ENCODE data around the gene NECTIN4. TPM values are rescaled to one million over a fixed set of nuclear protein-coding genes. Genes with fewer than 3 reads are reported as not detected.
A peak's percentile ranks its signal among the peaks of the same experiment; 100 is the strongest.

Gene NECTIN4
- total and polyA plus RNA-seq, 2 of the 13 experiments (the other 11 are each of a cell fraction or from before 2014, with no cell fraction given), result 5.9 to 12.4 TPM

DNA sequence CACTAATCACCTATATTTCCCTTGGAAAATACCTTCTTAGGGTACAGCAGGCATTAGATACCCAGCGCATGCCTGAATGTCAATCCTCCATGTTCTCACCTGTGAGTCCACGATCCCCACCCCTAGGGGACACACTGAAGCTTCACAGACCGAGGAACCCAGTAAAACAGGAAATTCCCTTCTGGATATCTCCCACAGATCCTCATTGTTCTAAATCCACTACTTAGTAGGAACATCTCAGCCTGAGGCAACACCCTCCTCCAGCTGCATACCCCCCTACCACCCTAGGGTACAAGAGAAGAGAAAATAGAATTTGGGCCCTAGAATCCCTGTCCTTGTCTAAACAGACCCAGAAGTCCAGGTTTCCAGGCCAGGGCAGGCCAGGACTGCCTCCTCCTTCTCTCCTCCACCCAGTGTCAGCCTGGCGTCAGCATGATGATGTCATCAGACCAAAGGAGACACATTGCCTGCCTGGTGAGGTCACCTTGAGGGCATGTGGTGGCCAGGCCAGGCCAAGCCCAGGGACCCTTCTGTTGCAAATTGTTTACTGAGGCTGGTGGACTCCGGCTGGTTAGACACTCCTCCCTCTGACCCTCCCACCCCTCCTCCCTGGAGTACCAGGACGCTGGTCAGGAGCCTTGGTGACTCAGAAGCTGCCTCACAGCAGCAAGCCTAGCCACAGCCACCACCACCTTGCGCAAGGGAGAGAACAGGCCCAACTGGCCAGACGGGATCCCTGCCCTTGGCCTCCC is 6.2 kb downstream of the NECTIN4 start (continued):
- TF ChIP-seq SCMH1 (CRISPR knock-in tag; IDR thresholded peaks at IDR 0.05; ENCODE audit: borderline replicate concordance) (no peak), CREM (IDR thresholded peaks at IDR 0.05) (peak; percentile 51; the same call in 1 of the 2 replicates), CREM (CRISPR knock-in tag; IDR thresholded peaks at IDR 0.05) (no peak), NCOA1 (CRISPR knock-in tag; IDR thresholded peaks at IDR 0.05) (no peak), ZNF253 (CRISPR knock-in tag; IDR thresholded peaks at IDR 0.05; ENCODE audit: borderline replicate concordance) (no peak), HHEX (CRISPR knock-in tag; IDR thresholded peaks at IDR 0.05) (no peak), EEA1 (CRISPR knock-in tag; IDR thresholded peaks at IDR 0.05; ENCODE audit: borderline replicate concordance) (no peak), SNAI1 (CRISPR knock-in tag; IDR thresholded peaks at IDR 0.05; ENCODE audit: borderline replicate concordance) (no peak), ZNF160 (CRISPR knock-in tag; IDR thresholded peaks at IDR 0.05) (no peak), HNRNPUL1 (IDR thresholded peaks at IDR 0.05; ENCODE audit: low read depth, low read length) (no peak), HNF4A (CRISPR knock-in tag; IDR thresholded peaks at IDR 0.05) (peak; percentile 19; the same call in 1 of the 2 replicates), ZFP36 (IDR thresholded peaks at IDR 0.05; ENCODE audit: borderline replicate concordance, low read depth, low read length, partially characterized antibody) (no peak), AGO2 (optimal IDR thresholded peaks at IDR 0.05; ENCODE audit: low read depth, low read length) (no peak), PTBP1 (IDR thresholded peaks at IDR 0.05; ENCODE audit: low read depth, low read length, poor library complexity, severe bottlenecking) (no peak), PAWR (CRISPR knock-in tag; IDR thresholded peaks at IDR 0.05; ENCODE audit: borderline replicate concordance) (no peak), ARNTL (CRISPR knock-in tag; IDR thresholded peaks at IDR 0.05) (no peak), ZNF354B (CRISPR knock-in tag; IDR thresholded peaks at IDR 0.05) (no peak), PCBP2 (optimal IDR thresholded peaks at IDR 0.05; ENCODE audit: low read depth, low read length, poor library complexity, severe bottlenecking) (no peak), RARG (CRISPR knock-in tag; IDR thresholded peaks at IDR 0.05; ENCODE audit: low read depth) (no peak), NBN (conservative IDR thresholded peaks at IDR 0.05) (no peak), ZNF776 (CRISPR knock-in tag; IDR thresholded peaks at IDR 0.05) (no peak), NR1H2 (CRISPR knock-in tag; IDR thresholded peaks at IDR 0.05; ENCODE audit: borderline replicate concordance, low read depth) (no peak)
- TF ChIP-seq, protein P1, sequence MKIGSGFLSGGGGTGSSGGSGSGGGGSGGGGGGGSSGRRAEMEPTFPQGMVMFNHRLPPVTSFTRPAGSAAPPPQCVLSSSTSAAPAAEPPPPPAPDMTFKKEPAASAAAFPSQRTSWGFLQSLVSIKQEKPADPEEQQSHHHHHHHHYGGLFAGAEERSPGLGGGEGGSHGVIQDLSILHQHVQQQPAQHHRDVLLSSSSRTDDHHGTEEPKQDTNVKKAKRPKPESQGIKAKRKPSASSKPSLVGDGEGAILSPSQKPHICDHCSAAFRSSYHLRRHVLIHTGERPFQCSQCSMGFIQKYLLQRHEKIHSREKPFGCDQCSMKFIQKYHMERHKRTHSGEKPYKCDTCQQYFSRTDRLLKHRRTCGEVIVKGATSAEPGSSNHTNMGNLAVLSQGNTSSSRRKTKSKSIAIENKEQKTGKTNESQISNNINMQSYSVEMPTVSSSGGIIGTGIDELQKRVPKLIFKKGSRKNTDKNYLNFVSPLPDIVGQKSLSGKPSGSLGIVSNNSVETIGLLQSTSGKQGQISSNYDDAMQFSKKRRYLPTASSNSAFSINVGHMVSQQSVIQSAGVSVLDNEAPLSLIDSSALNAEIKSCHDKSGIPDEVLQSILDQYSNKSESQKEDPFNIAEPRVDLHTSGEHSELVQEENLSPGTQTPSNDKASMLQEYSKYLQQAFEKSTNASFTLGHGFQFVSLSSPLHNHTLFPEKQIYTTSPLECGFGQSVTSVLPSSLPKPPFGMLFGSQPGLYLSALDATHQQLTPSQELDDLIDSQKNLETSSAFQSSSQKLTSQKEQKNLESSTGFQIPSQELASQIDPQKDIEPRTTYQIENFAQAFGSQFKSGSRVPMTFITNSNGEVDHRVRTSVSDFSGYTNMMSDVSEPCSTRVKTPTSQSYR (CRISPR knock-in tag; IDR thresholded peaks at IDR 0.05; ENCODE audit: borderline replicate concordance), result peak; percentile 34; the same call in 1 of the 2 replicates
- TF ChIP-seq, protein P2, sequence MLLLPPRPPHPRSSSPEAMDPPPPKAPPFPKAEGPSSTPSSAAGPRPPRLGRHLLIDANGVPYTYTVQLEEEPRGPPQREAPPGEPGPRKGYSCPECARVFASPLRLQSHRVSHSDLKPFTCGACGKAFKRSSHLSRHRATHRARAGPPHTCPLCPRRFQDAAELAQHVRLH (CRISPR knock-in tag; IDR thresholded peaks at IDR 0.05; ENCODE audit: borderline replicate concordance, low read depth), result no peak
- TF ChIP-seq, protein P3, sequence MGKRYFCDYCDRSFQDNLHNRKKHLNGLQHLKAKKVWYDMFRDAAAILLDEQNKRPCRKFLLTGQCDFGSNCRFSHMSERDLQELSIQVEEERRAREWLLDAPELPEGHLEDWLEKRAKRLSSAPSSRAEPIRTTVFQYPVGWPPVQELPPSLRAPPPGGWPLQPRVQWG (CRISPR knock-in tag; IDR thresholded peaks at IDR 0.05; ENCODE audit: borderline replicate concordance, low read depth), result no peak
- TF ChIP-seq, protein P4, sequence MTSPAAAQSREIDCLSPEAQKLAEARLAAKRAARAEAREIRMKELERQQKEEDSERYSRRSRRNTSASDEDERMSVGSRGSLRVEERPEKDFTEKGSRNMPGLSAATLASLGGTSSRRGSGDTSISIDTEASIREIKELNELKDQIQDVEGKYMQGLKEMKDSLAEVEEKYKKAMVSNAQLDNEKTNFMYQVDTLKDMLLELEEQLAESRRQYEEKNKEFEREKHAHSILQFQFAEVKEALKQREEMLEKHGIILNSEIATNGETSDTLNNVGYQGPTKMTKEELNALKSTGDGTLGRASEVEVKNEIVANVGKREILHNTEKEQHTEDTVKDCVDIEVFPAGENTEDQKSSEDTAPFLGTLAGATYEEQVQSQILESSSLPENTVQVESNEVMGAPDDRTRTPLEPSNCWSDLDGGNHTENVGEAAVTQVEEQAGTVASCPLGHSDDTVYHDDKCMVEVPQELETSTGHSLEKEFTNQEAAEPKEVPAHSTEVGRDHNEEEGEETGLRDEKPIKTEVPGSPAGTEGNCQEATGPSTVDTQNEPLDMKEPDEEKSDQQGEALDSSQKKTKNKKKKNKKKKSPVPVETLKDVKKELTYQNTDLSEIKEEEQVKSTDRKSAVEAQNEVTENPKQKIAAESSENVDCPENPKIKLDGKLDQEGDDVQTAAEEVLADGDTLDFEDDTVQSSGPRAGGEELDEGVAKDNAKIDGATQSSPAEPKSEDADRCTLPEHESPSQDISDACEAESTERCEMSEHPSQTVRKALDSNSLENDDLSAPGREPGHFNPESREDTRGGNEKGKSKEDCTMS (CRISPR knock-in tag; conservative IDR thresholded peaks at IDR 0.05), result no peak

Data from HepG2 (cell line).